Kidney glomerular epithelial cell (primary cell): ENCODE measurements around the gene VAPA.

ENCODE experiments used
- DNase-seq: peaks from one replicate; lab custom pipeline; 2025; lab: John Stamatoyannopoulos, UW

VAPA gene

DNA sequence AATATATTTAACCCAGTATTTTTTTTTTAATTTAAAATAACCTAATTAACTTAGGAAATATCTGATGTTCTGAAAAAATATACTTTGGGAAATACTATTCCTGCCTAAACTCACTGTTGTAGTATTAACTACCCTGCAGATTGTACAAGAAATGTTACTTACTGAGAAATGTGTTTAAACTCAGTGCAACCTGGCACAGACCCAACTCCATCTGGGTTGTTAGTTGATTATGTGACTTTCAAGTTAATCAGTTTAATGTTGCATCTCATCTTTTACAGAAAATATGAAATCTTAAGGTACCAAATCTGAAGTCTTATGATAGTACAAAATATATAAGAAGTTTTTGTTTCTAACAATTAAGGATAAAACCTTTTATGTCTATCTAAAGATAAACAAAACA, 27.3 kb downstream of the VAPA start:
- no peak for DNase-seq

DNA sequence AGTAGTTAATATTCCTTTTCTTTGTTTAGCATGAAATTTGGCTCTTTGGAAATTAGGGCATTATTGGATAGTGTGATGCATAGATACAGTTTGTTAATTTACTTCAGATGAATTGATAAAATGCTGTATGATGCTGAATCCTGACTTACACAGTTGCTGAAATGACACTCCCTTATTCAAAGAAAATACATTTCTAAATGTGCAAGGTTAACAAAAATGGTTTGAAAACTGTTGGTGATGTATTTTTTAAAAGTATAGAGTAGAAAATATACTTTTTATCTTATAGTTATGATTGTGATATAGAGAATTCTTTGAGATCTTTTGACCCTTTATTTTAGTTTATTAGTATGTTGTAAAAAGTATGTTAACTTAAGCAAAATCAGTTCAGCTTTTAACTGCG, 27.8 kb downstream of the VAPA start:
- DNase-seq, result no peak

DNA sequence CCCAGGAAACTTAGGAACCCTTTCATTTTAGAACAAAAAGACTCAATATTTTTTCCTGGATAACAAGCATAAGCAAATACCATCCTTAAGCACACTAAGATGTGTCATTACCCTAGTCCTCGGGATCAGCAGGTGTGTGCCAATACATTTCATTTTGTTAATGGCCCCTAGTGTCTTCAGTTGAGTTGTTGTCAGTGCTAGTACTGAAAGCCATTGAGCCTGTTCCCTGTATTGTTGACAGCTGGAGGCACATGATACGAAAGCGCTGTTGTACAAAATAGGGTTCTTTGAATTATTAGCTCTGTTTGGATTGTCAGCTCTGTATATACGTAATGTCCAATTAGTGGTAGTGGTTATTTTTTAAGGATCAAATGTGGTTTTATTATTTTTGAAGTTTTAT, 29.5 kb downstream of the VAPA start:
- no peak for DNase-seq

DNA sequence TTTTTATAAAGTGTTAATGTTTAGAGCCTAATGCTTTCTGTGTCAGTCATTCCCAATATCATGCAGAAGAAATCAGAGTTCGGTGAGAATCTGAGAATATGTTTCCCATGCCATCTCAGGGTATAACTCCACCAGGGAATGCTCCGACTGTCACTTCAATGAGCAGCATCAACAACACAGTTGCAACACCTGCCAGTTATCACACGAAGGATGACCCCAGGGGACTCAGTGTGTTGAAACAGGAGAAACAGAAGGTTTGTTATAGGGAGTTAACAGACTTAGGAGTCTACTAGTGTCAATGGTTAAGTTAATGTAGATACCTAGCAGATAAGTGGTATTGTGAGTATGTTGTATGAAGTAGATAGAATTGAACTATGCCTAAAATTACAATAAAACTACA, 31.0 kb downstream of the VAPA start:
- DNase-seq, result no peak

DNA sequence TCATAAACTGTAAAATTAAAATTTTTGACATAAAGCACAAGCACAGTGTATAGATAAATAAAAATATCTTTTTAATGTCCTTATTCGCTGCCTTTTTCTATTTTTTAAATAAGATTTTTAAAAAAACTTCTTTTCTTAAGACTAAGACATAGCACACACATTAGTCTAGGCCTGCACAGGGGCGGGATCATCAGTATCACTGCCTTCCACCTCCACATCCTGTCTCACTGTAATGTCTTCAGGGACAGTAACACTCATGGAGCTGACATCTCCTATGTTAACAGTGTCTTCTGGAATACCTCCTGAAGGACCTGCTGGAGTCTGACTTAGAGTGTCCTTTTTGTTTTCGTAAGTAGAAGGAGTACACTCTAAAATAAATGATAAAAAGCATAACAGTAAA, 33.0 kb downstream of the VAPA start:
- no peak for DNase-seq

DNA sequence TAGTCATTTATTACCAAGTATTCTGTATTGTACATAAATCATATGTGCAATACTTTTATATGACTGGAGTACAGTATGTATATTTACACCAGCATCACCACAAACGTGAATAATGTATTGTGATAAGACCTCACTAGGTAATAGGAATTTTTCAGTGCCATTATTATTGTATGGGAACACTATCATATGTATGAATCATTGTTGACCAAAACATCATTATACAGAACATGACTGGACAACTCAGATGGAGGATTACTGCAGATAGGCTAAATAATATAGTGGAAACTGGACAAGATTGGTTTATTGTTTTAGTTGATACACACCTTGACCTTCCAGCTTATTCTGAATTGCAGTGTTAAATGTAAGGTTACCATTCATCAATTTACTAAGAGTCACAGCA, 33.4 kb downstream of the VAPA start:
- DNase-seq, result no peak

DNA sequence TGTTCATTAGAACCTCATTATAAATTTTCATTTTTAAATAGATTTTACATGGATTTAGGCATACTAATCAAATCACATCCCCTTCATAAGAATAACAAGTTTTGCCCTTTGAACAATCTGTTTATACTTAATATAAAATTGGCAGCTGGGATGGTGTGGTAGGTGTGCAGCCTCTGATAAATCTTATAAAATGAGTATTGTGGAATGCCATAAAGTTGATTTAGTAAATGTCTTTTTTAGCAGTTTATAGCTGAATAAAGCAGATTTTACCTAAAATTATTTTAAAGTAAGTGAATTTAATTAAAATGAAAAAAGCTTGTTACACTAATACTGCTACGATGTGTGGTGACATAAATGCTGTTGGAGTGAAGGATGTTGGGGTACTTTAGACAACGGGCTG, 35.5 kb downstream of the VAPA start:
- no peak for DNase-seq

DNA sequence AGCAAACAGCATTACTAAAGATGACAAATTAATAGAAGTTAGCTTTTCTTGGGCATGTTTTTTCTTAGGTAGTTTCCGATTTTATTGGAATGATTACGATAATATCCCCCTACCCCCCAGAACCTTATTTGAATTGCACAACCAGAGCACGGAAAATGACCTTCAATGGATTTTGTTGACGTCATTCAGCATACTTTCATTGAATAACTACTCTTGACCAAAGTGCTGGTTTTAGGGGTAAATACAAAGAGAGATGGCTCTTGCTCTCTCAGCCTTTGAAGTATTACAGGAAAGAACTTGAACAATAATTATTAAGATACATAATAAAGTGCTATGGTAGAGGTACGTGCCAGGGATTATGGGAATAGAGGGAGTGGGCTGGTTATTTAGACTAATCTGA, 36.0 kb downstream of the VAPA start:
- no peak for DNase-seq

DNA sequence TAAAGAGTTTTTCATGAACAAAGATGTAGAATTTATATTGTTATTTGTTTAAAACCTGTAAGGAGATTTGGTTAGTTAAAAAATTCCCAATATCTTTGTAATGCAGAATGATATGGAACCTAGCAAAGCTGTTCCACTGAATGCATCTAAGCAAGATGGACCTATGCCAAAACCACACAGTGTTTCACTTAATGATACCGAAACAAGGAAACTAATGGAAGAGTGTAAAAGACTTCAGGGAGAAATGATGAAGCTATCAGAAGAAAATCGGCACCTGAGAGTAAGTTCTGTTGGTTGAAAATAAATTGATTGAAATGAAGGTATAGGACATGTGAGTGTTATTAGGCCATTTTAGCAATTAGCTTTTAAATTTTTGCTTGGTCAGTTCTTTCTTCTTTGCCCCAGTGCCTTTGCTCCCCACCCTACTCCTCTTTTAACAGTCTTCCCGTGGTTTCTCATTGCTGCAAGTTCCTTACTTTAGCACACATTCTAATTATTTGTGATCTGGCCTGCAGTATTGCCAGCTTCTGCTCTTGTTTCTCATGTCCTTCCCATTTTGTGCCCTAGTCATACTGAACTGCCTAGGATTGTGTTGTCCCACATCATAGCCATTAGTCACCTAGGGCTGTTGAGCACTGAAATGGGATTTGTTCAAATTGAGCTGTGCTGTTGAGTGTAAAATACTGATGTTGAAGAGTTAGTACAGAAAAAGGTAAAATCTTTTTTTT, 36.6 kb downstream of the VAPA start:
- no peak for DNase-seq

DNA sequence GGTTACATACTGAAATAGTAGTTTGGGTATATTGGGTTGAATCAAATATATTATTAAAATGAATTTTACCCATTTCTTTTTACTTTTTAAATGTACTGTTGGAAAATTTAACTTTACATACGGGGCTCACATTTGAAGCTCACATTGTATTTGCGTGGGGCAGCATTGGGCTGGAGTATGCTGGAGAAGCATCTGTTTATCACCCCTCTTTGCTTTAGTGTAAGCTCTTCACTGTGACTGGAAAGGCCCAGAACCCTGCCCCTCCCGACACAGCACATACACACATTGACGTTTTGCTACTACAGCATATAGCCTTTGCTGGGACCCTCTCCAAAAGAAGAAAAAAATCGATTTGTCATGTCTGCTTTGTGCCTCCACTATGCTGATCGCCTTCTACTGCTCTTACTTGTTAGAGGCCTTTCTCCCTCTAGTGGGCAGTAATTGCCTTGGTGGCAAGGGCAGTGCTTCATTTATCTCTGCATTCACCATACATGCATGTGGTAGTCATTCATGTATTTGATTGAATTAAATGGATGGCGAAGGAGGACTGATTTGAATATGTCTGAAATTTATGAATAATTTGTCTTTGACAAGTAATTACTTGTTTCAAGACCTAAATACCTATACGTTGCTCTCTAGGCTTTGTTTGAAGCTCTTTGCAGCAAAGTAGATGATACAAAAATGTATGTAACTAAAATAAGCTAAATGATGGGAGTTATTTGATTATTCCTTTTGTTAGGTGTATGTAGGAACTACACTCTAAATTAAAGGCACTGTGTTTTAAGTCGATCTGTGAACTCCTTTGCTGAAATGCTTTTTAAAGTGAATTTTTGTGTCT, 37.4 kb downstream of the VAPA start:
- peak; percentile 29 for DNase-seq

DNA sequence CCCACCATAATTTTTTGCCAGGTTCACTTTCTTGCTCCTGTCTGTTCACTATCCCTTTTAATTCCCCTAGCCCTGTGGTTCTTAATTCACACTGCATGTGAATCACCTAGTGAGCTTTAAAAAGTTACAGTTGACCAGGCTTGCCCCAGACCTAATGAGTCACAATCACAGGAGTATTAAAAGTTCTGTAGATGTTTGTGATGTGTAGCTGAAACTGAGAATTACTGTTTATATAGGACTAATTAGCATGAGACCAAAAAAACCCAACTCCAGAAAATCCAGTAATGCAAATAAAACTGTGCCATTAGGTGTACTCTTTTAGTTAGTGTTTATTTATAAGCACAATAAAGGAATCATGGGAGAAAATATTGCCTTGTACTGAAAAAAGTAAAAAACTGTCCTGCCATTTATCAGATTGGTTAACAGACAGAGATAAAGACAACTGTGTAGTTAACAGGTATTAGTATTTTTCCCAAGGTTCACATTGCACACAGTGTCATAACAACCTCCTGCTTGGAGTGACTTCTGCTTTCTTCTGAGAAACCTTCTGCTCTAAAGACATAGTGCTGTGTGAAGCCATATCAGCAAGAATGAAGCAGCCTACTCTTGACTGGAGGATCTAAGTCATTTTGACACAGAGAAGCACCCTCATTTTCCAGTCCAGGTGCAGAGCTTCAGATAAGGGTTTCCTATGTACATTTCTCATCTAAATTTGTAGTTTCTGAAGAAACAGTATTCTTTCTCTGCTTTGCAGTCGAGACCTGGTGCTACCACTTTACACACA, 39.0 kb downstream of the VAPA start:
- DNase-seq, result peak; percentile 72

DNA sequence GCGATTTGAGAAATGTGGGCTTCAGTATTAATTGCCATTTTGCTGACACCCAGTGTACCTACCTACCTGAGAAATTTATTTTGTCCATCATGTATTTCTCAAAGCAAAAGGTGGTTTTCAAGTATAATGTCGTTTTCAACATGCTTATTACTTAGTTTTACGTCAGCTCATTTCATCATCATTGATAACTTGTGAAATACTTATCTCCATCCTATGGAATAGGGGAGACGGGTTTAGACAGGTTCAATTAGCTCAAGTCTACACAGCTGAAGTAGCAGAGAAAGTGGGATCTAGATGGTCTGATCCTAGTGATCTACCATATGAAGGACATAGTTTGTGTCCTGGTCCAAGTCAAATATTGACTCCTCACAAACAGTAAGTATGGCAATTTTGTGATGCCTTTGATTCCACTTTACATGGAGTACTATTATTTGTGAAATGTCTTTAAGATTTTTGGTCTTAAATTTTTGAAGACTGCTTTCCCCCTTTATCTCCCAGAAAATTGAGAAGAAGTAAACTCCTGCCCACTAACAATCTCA, 45.1 kb downstream of the VAPA start:
- DNase-seq, result no peak

DNA sequence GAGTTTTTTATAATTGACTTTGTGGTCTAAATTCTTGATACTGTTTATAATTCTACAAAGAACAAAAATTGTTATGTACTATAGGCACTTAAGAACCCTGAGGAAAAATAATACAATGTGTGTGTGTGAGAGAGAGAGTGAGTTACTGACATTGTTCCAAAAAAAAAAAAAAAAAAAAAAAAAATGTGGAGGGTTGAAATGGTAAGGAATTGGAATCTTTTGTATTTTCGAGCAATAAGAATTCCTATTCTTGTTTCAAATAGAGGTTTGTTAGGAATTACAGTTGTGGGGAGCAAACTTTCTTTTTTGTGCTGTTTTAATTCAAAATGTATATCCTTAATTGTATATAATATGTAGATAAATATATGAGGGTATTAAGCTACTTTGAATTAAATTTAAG, 45.7 kb downstream of the VAPA start:
- no peak for DNase-seq

DNA sequence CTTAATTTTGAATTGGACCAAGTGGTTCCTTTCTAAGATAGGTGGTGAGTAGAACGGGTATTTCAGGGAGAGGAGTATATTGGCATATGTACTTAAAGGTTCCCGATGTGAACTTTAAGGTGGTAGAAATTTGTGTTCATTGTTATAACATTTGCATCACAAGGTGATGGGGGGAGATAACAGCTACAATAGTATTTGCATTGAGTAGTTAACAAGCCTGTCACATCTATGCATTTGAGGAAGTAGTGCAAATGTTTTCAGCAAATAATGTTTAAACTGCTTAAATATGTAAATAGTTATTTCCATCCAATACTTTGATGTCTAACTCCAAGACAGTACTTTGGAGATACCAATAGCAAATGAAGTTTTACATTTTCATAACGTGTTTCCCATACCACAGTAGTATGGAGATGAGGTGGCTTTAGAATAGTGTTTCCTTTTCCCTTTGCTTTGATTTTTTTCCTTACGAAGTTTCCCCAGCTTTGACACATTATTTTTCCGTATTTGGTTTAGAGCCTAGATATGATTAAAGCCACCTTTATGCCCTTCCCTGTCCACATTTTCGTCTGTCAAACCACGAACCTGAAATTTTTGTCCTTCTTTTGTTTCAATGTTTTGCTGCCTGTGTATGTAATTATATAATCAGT, 46.6 kb downstream of the VAPA start:
- no peak for DNase-seq

DNA sequence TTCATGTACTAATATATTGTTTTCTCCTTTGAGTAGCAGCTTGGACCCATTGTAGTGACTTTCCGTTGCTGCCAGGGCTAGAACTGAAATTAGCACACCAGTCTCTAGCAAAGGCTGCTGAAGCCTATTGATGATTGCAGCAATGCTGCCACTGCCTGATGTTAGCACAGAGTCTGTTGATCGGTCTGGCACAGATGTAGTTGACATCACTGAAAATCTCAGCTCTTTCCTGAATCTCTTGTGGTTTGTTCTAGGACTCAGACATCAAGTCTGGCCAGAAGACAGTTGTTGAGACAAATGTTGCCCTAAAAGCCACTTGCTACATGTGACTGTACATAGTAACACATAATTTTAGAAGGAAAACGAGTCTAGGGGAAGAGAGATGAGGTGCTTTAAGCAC, 47.2 kb downstream of the VAPA start:
- DNase-seq, result no peak

DNA sequence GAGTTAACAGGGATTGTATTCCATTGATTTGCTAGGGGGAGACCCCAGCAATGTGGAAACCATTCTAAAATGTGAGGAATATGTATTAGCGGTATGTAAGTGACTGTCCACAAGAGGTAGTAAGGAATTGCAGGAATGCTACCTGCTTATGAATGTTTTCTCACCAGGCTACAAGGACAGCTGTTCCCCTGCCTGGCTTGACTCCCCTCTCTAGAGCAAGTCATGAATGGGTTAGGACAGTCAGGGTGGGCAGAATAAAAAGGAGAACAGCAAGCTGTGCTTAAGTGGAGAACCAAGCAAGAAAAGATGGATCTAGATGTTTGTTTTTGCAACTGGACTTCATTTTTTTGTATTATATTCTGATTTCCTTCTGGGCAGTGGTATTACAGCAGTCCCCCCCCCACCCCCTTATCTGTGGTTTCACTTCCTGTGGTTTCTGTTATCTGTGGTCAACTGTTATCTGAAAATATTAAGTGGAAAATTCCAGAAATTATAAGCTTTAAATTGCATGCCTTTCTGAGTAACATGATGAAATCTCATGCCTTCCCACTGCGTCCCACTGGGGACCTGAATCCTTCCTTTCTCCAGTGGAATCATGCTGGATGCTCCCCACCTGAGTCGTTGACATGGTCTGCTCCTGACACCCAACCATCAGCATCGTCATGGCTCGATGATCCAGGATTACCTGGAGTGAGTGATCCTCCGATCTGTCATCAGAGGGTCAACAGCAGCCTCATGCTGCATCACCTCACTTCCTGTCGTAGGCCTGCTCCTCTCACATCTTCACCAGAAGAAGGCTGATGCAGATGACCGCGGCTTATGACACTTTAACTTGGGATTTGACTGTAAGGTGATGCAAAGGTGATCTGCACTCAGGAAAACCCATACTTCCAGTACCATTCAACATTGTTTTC, 52.2 kb downstream of the VAPA start:
- peak; percentile 29 for DNase-seq

DNA sequence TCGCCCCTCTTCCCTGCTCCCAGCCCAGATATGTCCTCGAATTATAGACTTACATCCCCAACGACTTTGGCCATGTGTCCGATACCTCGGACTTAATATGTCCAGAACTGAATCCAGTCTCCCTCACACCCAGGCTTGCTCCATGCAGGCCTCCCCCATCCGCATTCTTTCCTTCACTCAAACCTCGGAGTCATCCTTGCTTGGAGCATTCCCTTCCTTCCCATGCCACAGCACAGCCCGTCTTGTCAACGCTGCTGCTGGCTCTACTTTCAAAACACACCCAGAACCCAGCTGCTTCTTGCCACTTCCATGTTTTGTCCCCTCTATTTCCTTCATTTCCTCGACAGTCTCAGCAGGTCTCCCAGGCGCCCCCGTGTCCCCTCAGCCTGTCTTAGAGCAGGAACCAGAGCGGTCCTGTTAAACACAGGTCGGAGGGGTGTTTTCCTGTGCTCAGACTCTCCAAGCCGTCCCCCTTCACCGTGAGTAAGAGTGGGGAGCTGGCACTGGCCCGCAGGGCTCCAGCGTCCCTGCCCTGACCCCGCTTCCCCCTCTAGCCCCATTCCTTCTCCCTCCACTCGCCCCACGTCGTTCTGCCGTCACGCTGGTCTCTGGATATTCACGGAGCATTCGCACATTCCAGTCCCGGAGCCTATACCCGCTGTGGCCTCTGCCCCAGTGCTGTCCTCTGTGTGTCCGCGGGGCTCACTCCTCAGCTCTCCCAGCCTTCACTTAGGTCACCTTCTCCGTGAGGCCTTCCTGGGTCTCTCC, 54.4 kb downstream of the VAPA start:
- no peak for DNase-seq

DNA sequence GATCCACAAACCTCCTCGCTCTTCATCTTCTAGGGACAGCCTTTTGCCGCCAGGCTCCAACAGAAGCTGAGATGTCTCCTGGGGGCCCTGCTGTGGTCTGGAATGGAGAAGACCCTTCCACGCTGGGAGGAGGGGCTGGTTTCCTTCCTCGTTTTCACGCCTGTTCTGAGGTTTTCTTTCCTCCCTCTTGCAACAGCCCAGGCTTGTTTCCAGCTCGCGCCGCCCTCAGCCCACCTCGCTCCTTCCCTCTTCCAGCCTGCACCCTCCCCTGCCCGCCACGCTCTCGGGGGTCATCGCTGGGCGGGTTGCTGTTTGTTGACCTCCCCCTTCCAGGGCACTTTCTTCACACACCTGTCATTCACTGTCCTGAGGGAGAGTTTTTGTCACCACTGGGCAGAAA, 55.4 kb downstream of the VAPA start:
- DNase-seq, result no peak

DNA sequence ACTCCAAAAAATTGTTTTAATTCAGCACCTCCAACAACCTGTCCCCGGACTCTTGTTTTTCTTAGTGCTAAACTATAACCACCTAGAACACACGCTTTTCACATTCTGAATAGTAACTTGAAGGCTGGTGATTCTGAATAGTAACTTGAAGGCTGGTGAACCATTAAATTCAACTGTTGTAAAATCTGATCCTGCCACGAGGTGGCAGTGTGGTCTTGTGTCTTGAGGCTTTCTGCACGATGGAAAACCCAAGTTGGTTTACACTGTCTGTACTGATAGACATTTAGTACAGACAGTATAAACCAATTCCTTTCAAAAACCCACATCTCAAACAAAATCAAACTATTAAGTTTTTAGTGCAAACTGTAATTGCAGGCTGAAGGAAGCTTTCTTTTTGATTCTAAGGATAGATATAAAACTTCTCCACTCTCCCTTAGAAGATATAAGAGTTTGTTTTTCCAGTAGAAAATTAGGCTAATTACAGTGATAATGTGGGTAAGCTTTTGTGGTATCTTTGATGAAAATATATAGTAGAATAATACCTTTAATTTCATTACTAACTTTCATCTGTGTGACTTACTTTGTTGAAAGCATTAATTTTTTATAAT, 57.6 kb downstream of the VAPA start:
- peak; percentile 59 for DNase-seq

DNA sequence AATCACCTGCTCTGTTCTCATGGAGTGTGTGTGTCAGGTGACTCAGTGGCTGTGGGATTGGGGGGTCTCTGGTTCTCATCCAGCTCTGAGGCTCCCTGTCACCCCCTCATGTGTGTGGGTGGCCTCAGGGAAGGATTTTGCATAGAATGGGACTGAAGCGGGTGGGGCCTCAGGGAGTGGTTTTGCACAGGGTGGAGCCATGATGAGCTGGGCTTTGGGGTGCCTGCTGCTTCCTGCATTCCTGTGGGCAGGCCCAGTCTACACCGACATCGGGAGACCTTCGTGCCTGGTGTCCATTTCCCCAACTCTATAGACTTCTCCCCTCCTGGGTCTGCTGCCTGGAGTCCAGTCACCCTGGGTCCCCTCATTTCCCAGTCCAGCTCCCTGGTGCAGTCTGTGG, 59.7 kb downstream of the VAPA start:
- no peak for DNase-seq
